ENCODE results near the gene DNPH1.

DNPH1 gene

GRCh38 chr6:43211955-43212354 is 17.3 kb downstream of the DNPH1 start:
- DNase-seq (ENCODE audit: low read depth) = no peak

GRCh38 chr6:43207286-43207685 is 22.0 kb downstream of the DNPH1 start:
- no peak for DNase-seq (ENCODE audit: low read depth)

GRCh38 chr6:43205849-43206248 is 23.4 kb downstream of the DNPH1 start:
- DNase-seq (ENCODE audit: low read depth) = no peak

GRCh38 chr6:43204271-43205105 is 24.8 kb downstream of the DNPH1 start:
- DNase-seq (ENCODE audit: low read depth) = no peak

- DNase-seq (ENCODE audit: low read depth) = no peak
Observed at GRCh38 chr6:43203718-43204095, 25.6 kb downstream of the DNPH1 start.

GRCh38 chr6:43203029-43203717 is 26.1 kb downstream of the DNPH1 start:
- no peak for DNase-seq (ENCODE audit: low read depth)

GRCh38 chr6:43202451-43202850 is 26.8 kb downstream of the DNPH1 start:
- no peak for DNase-seq (ENCODE audit: low read depth)

- DNase-seq (ENCODE audit: low read depth) = no peak
Observed at GRCh38 chr6:43200541-43200940, 28.7 kb downstream of the DNPH1 start.

- no peak for DNase-seq (ENCODE audit: low read depth)
Observed at GRCh38 chr6:43199912-43200311, 29.4 kb downstream of the DNPH1 start.

GRCh38 chr6:43196337-43196736 is 32.9 kb downstream of the DNPH1 start:
- DNase-seq (ENCODE audit: low read depth) = no peak

- no peak for DNase-seq (ENCODE audit: low read depth)
Observed at GRCh38 chr6:43193929-43194328, 35.4 kb downstream of the DNPH1 start.

- no peak for DNase-seq (ENCODE audit: low read depth)
Observed at GRCh38 chr6:43192911-43193310, 36.4 kb downstream of the DNPH1 start.

GRCh38 chr6:43189776-43190304 is 39.4 kb downstream of the DNPH1 start:
- no peak for DNase-seq (ENCODE audit: low read depth)

GRCh38 chr6:43188426-43188825 is 40.9 kb downstream of the DNPH1 start:
- DNase-seq (ENCODE audit: low read depth) = no peak

GRCh38 chr6:43187821-43188220 is 41.5 kb downstream of the DNPH1 start:
- no peak for DNase-seq (ENCODE audit: low read depth)

GRCh38 chr6:43186706-43187105 is 42.6 kb downstream of the DNPH1 start:
- DNase-seq (ENCODE audit: low read depth) = no peak

- no peak for DNase-seq (ENCODE audit: low read depth)
Observed at GRCh38 chr6:43186019-43186418, 43.3 kb downstream of the DNPH1 start.

- no peak for DNase-seq (ENCODE audit: low read depth)
Observed at GRCh38 chr6:43185391-43185985, 43.8 kb downstream of the DNPH1 start.

- no peak for DNase-seq (ENCODE audit: low read depth)
Observed at GRCh38 chr6:43184268-43184985, 44.9 kb downstream of the DNPH1 start.

GRCh38 chr6:43183441-43183840 is 45.8 kb downstream of the DNPH1 start:
- no peak for DNase-seq (ENCODE audit: low read depth)

GRCh38 chr6:43181942-43182860 is 47.1 kb downstream of the DNPH1 start, which contains the start of gene CUL9:
CUL9 (plus strand) TSS chr6:43182196; CDS start chr6:43184311, 2,115 bp downstream.
- DNase-seq (ENCODE audit: low read depth) = peak; percentile 56

All from stimulated activated CD8-positive, alpha-beta memory T cell treated with anti-CD3 and anti-CD28 coated beads, Interleukin-15, amount 100 ng/mL, for 1 hour (primary cell).